ENCODE data around the gene SDHC.
"Not testable (repeated sequence)": the region's sequence is repeated elsewhere in the genome, so short reads cannot be mapped to it uniquely, and the experiment has no call there.

The SDHC gene

GRCh38 chr1:161311595-161312181 lies 2.5 kb upstream of the SDHC start:
- DNase-seq (ENCODE audit: low spot score) = no peak

GRCh38 chr1:161313554-161314200 lies 504 bp upstream of the SDHC start:
- no peak for DNase-seq (ENCODE audit: low spot score)

GRCh38 chr1:161315841-161316674 lies 1.9 kb downstream of the SDHC start:
- not testable (repeated sequence) for DNase-seq (ENCODE audit: low spot score)

DNA sequence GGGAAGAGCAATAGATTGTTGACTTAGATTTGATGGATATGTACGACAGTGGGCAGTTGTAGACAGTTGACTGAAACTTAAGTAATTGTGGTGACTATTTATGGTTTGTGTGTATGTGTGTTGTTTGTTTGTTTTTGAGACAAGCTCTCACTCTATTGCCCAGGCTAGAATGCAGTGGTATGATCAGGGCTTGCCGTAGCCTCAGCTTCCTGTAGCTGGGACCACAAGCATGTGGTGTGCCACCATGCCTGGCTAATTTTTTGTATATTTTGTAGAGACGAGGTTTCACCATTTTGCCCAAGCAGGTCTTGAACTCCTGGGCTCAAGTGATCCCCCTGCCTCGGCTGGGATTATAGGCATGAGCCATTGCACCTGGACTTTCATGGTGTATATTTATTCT lies 9.8 kb downstream of the SDHC start:
- DNase-seq (ENCODE audit: low spot score) = no peak

DNA sequence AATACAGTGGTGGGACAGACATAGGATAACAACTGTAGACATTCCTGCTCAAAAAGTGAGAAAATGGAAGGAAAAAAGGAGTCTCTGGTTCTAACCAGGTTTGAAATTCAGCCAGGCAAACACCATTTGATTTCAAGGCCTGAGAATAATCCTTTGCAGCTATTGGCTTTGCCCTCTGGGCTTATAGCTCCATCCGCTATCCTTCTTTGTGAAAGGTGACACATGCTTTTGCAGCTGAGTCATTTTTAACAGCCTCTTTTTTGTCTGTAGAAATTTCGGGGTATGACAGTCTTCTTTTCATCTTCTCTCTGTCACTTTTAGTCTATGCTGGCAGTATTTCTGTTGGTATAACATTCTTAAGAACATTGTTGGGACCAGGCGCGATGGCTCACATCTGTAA lies 16.2 kb downstream of the SDHC start:
- DNase-seq (ENCODE audit: low spot score) = no peak

- no peak for DNase-seq (ENCODE audit: low spot score)
Measured at GRCh38 chr1:161333166-161333565, 19.0 kb downstream of the SDHC start.

DNA sequence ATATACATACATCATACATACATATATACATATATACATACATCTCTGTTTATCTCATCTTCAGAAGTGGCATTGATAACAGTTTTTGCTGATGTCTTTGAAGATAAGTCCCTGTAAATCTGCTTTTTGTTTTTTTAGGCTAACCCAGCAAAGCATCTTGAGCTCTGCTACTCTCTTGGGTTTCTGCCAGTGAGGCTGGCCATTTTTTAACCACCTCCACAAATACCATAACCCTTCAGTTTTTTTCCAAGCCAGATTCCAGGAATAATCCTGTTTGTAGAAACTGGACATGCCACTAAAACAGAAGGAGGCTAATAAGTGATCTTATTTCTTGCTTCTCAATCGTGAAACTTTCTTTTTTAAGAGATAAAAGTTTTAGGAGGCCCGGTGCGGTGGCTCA lies 21.6 kb downstream of the SDHC start:
- peak; percentile 52 for DNase-seq (ENCODE audit: low spot score)

- DNase-seq (ENCODE audit: low spot score) = no peak
Measured at GRCh38 chr1:161342177-161342576, 28.0 kb downstream of the SDHC start.

DNA sequence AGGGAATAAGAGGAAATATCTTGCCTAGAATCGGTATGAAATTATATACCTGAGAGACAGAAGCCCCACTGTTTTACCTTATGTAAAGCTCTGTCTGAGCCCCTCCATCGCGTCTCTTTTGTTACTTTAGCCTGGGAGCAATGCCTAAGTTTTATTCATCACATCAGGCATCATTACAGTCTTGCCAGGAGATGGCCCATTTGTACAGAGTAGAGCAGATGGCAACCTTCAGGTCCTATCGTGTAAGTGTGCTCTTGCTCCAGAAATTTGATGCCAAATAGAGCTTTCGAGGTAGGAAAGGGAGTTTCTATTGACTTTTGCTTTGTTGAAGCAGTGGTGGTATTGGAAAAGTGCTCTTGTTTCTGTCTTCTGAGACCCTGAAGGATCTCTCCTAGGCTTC lies 28.6 kb downstream of the SDHC start:
- DNase-seq (ENCODE audit: low spot score) = no peak

- DNase-seq (ENCODE audit: low spot score) = no peak
Measured at GRCh38 chr1:161350671-161351070, 36.5 kb downstream of the SDHC start.

DNA sequence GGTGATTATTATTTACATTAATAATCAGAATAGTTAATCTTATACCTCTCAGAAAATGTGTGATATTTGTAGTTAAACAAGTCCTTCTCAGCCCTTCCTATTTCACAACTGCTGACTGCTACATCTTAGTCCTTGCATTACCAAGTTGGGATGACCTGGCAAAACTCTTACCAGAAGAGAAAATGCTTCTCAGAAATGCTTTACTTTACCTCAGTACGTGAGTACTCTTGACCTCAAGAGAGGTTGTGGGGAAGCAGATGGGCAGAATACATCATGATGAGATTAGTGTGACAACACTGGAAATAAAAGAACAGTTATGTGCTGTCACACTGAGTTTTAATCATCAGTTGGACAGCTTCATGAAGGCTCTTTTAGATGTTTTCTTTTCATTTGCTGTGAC lies 37.3 kb downstream of the SDHC start:
- DNase-seq (ENCODE audit: low spot score) = no peak

DNA sequence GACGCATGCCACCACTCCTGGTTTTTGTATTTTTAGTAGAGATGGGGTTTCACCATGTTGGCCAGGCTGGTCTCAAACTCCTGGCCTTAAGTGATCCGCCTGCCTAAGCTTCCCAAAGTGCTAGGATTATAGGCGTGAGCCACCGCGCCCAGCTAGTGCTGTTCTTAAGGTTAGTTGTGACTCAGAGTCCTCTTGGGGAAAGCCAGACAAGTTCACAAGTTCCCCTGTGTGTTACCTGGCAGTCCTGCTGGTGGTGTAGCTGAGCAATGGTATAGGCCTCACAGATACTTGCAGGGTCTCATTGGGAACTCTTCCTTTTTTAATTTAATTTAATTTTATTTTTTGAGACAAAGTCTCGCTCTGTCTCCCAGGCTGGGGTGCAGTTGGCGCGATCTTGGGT lies 42.9 kb downstream of the SDHC start:
- DNase-seq (ENCODE audit: low spot score) = no peak

DNA sequence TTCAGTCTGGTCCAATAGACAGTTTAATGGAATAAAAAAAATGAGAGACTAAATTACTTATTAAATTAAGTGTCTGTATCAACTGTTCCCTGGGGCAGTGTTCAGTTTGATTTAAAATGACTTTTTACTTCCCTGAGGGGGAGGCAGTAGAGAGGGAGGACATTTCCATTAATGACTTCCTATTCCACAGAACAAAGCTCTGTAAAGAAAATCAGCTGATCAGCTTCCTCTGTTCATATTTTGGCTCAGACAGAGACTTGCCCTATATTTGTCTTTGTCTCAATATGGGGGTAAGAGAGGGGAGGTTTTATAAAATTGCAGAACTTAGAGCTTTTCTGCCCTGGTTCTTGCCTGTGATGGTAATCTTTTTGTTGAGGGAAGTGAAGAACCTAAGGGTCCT lies 45.1 kb downstream of the SDHC start:
- DNase-seq (ENCODE audit: low spot score) = no peak

DNA sequence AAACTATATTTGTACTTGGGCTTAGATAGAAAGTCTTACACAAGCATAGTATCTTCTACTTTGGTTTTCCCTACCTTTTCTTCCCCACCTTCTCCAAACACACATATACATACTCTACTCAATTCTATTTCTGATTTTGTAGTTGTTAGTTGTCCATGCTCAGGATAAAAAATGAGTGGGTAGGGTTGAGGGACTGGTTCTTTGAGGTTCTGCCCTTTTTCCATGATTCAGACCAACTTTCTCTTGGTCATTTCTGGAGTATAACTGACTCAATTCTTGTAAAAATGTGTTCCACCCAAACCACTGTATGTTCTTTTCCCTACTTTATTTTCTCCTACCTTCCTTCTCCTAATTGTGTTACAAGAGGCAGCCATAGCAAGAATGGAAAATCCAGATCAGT lies 50.2 kb downstream of the SDHC start:
- no peak for DNase-seq (ENCODE audit: low spot score)

GRCh38 chr1:161365207-161365606 lies 51.0 kb downstream of the SDHC start:
- DNase-seq (ENCODE audit: low spot score) = no peak

DNA sequence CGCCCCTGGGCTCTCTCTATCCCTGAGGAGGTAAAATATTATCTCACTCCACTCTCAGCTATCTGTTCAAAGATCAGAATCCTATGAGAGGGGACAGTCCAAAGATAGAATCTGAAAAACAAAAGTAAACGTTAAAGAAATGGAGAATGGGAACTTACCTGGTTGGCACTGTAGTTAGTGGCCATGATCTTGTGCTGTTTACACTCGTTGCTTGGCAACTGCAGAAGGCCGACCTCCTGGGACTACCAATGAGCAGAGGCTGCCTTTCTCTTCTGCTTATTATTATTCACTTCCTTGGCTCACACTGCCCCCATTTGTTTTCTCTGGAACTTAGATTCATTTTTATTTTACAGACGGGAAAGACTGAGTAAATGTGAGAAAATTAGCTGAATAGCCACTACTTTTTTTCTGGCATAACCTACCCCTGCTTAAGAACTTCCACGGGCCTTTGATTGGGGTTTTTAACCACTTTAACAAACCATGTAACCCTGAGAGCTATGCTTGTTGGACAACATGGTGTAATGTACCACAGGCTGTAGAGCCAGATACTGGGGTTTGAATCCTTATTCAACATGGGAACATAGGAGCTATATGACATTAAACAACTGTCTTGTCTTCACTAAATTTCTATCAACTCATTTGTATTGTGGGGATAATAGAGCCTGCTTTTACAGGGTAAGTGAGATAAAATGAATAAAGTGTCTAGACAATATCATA lies 53.7 kb downstream of the SDHC start, which contains the start of gene CFAP126:
TSS of gene CFAP126 (minus strand) at position 193 of the 717 bp plus-strand sequence. CDS start at position 185, 8 bp downstream.
- peak; percentile 33 for DNase-seq (ENCODE audit: low spot score)

DNA sequence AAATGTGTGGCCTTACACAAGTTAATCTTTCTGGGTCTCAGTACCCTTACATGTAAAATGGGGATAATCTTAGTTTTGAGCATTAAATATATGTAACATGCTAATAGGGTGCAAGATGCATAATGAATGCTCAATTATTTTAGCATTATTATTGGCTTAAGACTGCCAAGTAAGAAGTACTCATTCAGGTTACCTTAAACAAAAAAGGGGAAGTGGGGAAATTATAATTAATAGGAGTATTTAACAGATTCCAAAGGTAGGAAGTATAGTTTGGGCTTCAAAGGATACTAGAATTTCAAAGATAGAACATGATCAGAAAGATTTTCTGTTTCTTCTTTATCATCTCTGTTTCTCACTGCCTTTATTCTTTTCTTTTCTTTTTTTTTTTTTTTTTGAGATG lies 59.3 kb downstream of the SDHC start:
- DNase-seq (ENCODE audit: low spot score) = no peak

- peak; percentile 18 for DNase-seq (ENCODE audit: low spot score)
Measured at GRCh38 chr1:161374373-161374772, 60.2 kb downstream of the SDHC start.

- DNase-seq (ENCODE audit: low spot score) = no peak
Measured at GRCh38 chr1:161378014-161378413, 63.8 kb downstream of the SDHC start.

GRCh38 chr1:161379071-161379470 lies 64.9 kb downstream of the SDHC start:
- DNase-seq (ENCODE audit: low spot score) = no peak

- no peak for DNase-seq (ENCODE audit: low spot score)
Measured at GRCh38 chr1:161381707-161382106, 67.5 kb downstream of the SDHC start.

- DNase-seq (ENCODE audit: low spot score) = peak; percentile 68
Measured at GRCh38 chr1:161382214-161383019, 68.2 kb downstream of the SDHC start.

Data from GM03348 (cell line).